VCaP (cell line): ENCODE measurements around the gene PPP6C.
"Not testable (repeated sequence)": the region's sequence is repeated elsewhere in the genome, so short reads cannot be mapped to it uniquely, and the experiment has no call there.

Experiments used
- H3K27ac ChIP-seq: fragments of 450-650 bp; 2 replicates; pipeline ENCODE4 v1.5.1; 2017
- CTCF ChIP-seq: fragments of 450-650 bp; conservative IDR thresholded peaks from 2 replicates; pipeline ENCODE4 v1.5.1; 2017; ENCODE audit warnings: mild to moderate bottlenecking, moderate library complexity

The PPP6C gene

GRCh38 chr9:125227761-125228160, 38.2 kb upstream of the PPP6C start:
- no peak for TF ChIP-seq CTCF
- H3K27ac ChIP-seq = no peak overlapping the region

GRCh38 chr9:125224858-125225257, 35.3 kb upstream of the PPP6C start:
- H3K27ac ChIP-seq = not testable (repeated sequence)

GRCh38 chr9:125218621-125219020, 29.0 kb upstream of the PPP6C start:
- no peak for TF ChIP-seq CTCF
- no peak overlapping the region for H3K27ac ChIP-seq

GRCh38 chr9:125214186-125214585, 24.6 kb upstream of the PPP6C start:
- TF ChIP-seq CTCF = no peak
- H3K27ac ChIP-seq = no peak overlapping the region

- no peak overlapping the region for H3K27ac ChIP-seq
- TF ChIP-seq CTCF = no peak
Measured at GRCh38 chr9:125204477-125204876, 14.9 kb upstream of the PPP6C start.

- H3K27ac ChIP-seq = no peak overlapping the region
- TF ChIP-seq CTCF = no peak
Measured at GRCh38 chr9:125202846-125203618, 13.4 kb upstream of the PPP6C start.

- H3K27ac ChIP-seq = peak within 1 kb of the TSS; percentile 81
- no peak for TF ChIP-seq CTCF
Measured at GRCh38 chr9:125200216-125201047, 10.8 kb upstream of the PPP6C start, which contains the start of gene RABEPK. Gene RABEPK, plus strand, starts transcription at chr9:125200542. Its CDS starts 2,472 bp downstream, at chr9:125203014.

- not testable (repeated sequence) for H3K27ac ChIP-seq
Measured at GRCh38 chr9:125195591-125195990, 6.0 kb upstream of the PPP6C start.

GRCh38 chr9:125194466-125194865, 4.9 kb upstream of the PPP6C start:
- H3K27ac ChIP-seq = not testable (repeated sequence)
